B cell (primary cell): ENCODE data around the gene CNOT4. TPM values are rescaled to one million over a fixed set of nuclear protein-coding genes. Genes with fewer than 3 reads are reported as not detected.

Source experiments
- ATAC-seq: fragments of 200-7000 bp; cut with Tn5 transposase; one replicate; pipeline ENCODE4 v1.10.0; 2021; ENCODE audit warnings: low read depth, mild to moderate bottlenecking, moderate number of reproducible peaks, moderate library complexity
- CTCF ChIA-PET: fragments of 350-600 bp; sonication (Branson Sonifier 250); formaldehyde crosslinking; loops from one replicate; lab custom pipeline; 2021; ENCODE audit warnings: antibody characterized with exemption, inconsistent platforms; lab: Charles Lee
- POLR2A ChIA-PET: fragments of 350-600 bp; sonication (Branson Sonifier 250); formaldehyde crosslinking; loops from one replicate; lab custom pipeline; 2021; ENCODE audit warnings: antibody characterized with exemption; lab: Charles Lee
- DNase-seq: peaks from one replicate; pipeline ENCODE4 v3.0.0; 2013
- H2AFZ ChIP-seq: 2 replicates; pipeline ENCODE4 v1.6.1; 2012; ENCODE audit warnings: mild to moderate bottlenecking, low read depth, low read length; ENCODE audit not compliant: insufficient read depth, poor library complexity, severe bottlenecking
- H3K27ac ChIP-seq, 2 donors: 1 replicate in 1 of 2; 2 replicates in 1 of 2; pipeline ENCODE4 v1.5.1; 2012 to 2013; ENCODE audit warnings: low read length in 2 of 2, mild to moderate bottlenecking in 2 of 2, moderate library complexity in 1 of 2
- H3K27me3 ChIP-seq, 4 experiments: fragments of 200-600 bp in 1 of 4; sonication (generic) in 1 of 4; replicated peaks in 1 of 4; 1 replicate in 2 of 4; 2 replicates in 2 of 4; pipeline versions ENCODE4 v1.6.1 to v1.7.0; 2013 to 2016; ENCODE audit warnings: low read length in 3 of 4, mild to moderate bottlenecking in 2 of 4, mixed read lengths in 1 of 4, moderate library complexity in 1 of 4; ENCODE audit not compliant: insufficient read depth in 4 of 4, control insufficient read depth in 3 of 4; ENCODE audit errors: control extremely low read depth in 1 of 4
- H3K36me3 ChIP-seq, 2 experiments: replicated peaks in 1 of 2; 1 replicate in 1 of 2; 2 replicates in 1 of 2; pipeline versions ENCODE4 v1.6.1 to v1.7.1; 2013; ENCODE audit warnings: low read length in 1 of 2; ENCODE audit not compliant: insufficient read depth in 2 of 2, control insufficient read depth in 1 of 2; ENCODE audit errors: control extremely low read depth in 1 of 2, extremely low read depth in 1 of 2
- H3K4me1 ChIP-seq, 2 donors: fragments of 200-600 bp in 1 of 2; sonication (generic) in 1 of 2; 1 replicate in 1 of 2; 2 replicates in 1 of 2; pipeline versions ENCODE4 v1.5.1 to v1.6.1; 2013 to 2017; ENCODE audit warnings: low read length in 2 of 2; ENCODE audit not compliant: control insufficient read depth in 2 of 2, insufficient read depth in 2 of 2
- H3K4me2 ChIP-seq: replicated peaks from 2 replicates; pipeline ENCODE3; 2012; ENCODE audit warnings: mild to moderate bottlenecking, low read depth, low read length; ENCODE audit not compliant: poor library complexity, severe bottlenecking
- H3K4me3 ChIP-seq, 5 experiments: fragments of 200-600 bp in 1 of 5; sonication (generic) in 1 of 5; 1 replicate in 3 of 5; 2 replicates in 2 of 5; pipeline versions ENCODE4 v1.5.1 to v1.7.0; 2011 to 2016; ENCODE audit warnings: low read length in 4 of 5, mild to moderate bottlenecking in 4 of 5, low read depth in 2 of 5, control low read depth in 1 of 5, moderate library complexity in 1 of 5; ENCODE audit not compliant: insufficient read depth in 1 of 5; ENCODE audit errors: control extremely low read depth in 1 of 5, extremely low read depth in 1 of 5
- H3K79me2 ChIP-seq: fragments of 200-600 bp; sonication (generic); one replicate; pipeline ENCODE4 v1.6.0; 2016; ENCODE audit warnings: low read length; ENCODE audit not compliant: control insufficient read depth, insufficient read depth
- H3K9ac ChIP-seq: fragments of 200-600 bp; sonication (generic); 2 replicates; pipeline ENCODE4 v1.6.1; 2017; ENCODE audit warnings: mild to moderate bottlenecking, low read length, moderate library complexity
- H3K9me3 ChIP-seq, 3 donors: one replicate each; pipeline versions ENCODE4 v1.6.1 to v1.7.1; 2013; ENCODE audit warnings: low read length in 2 of 3; ENCODE audit not compliant: control insufficient read depth in 2 of 3, insufficient read depth in 1 of 3; ENCODE audit errors: control extremely low read depth in 1 of 3
- H4K20me1 ChIP-seq: 2 replicates; pipeline ENCODE4 v1.6.0; 2012; ENCODE audit warnings: mild to moderate bottlenecking, low read length; ENCODE audit not compliant: insufficient read depth, control insufficient read depth, poor library complexity, severe bottlenecking
- H3K27ac Mint-ChIP-seq: one replicate; pipeline ENCODE4 v1.8.0; 2021; ENCODE audit warnings: mixed read lengths
- H3K27me3 Mint-ChIP-seq: one replicate; pipeline ENCODE4 v1.8.0; 2021; ENCODE audit warnings: mixed read lengths
- H3K4me1 Mint-ChIP-seq: one replicate; pipeline ENCODE4 v1.8.0; 2021; ENCODE audit warnings: mixed read lengths
- H3K4me3 Mint-ChIP-seq: one replicate; pipeline ENCODE4 v1.8.0; 2021; ENCODE audit warnings: mixed read lengths
- H3K9me3 Mint-ChIP-seq: one replicate; pipeline ENCODE4 v1.8.0; 2022; ENCODE audit warnings: mixed read lengths; ENCODE audit not compliant: insufficient read depth
- CTCF ChIP-seq: fragments of 200-600 bp; IDR thresholded peaks from one replicate; pipeline ENCODE4 v1.8.0; 2022; ENCODE audit warnings: antibody characterized with exemption, mild to moderate bottlenecking
- EZH2 ChIP-seq: IDR thresholded peaks from 2 replicates; pipeline ENCODE4 v1.6.1; 2012; ENCODE audit warnings: borderline replicate concordance, low read depth, mild to moderate bottlenecking, moderate library complexity, low read length; ENCODE audit not compliant: insufficient read depth, poor library complexity, severe bottlenecking
- WGBS: methylation state at CpG from one replicate; pipeline ENCODE4 v1.1.5; 2013; ENCODE audit warnings: missing lambda C conversion rate; ENCODE audit not compliant: insufficient coverage; 5-methylcytosine and 5-hydroxymethylcytosine counted together
- intact Hi-C: fragments of 100-400 bp; cut with micrococcal nuclease; formaldehyde crosslinking; loops from one replicate; pipeline ENCODE4 v1.10.0; 2022
- polyA plus RNA-seq: library from polyadenylated mRNA; depleted of rRNA; stranded (reverse); fragments of >200 nt; gene quantifications from 2 replicates; pipeline ENCODE4 v1.2.3, GENCODE V29; 2012
- total RNA-seq, 2 donors: library from RNA; stranded (reverse); fragments of 120-200 nt in 1 of 2; gene quantifications; 1 replicate in 1 of 2; 2 replicates in 1 of 2; pipeline versions ENCODE4 v1.2.3 to v1.2.4, GENCODE V29; 2013 to 2022

The CNOT4 gene
- total and polyA plus RNA-seq, 2 donors (not counting 1 experiment from before 2014, with no cell fraction given): 9.8 to 52.1 TPM

GRCh38 chr7:135375908-135376699 lies 133.8 kb downstream of the CNOT4 start:
- CTCF ChIA-PET: no interaction called here
- Histone ChIP-seq H3K4me1 (no peaks in the 10 kb centered on the region), H3K4me2 (no peak overlapping the region), H4K20me1 (no peaks in the 10 kb centered on the region), H3K9ac (no peak overlapping the region), H3K27me3 (no peaks in the 10 kb centered on the region), H3K36me3 (no peaks in the 10 kb centered on the region), H3K79me2 (no peaks in the 10 kb centered on the region), H3K4me3 (no peak overlapping the region), H3K9me3 (no peaks in the 10 kb centered on the region), H2AFZ (no peak overlapping the region), H3K27ac (no peak overlapping the region)
- DNase-seq (no peak), ATAC-seq (no peak)
- H3K9me3 Mint-ChIP-seq: no peaks in the 10 kb centered on the region
- POLR2A ChIA-PET: no interaction called here
- TF ChIP-seq CTCF (no peak), EZH2 (no peak)
- H3K4me3 Mint-ChIP-seq: no peak overlapping the region
- 97% methylated on average over 3 of the region's 5 CpGs for WGBS
- intact Hi-C loops: no loop called here
- H3K27ac Mint-ChIP-seq: no peak overlapping the region
- peaks cover 2% of the 10 kb centered on the region for H3K4me1 Mint-ChIP-seq
- no peaks in the 10 kb centered on the region for H3K27me3 Mint-ChIP-seq

GRCh38 chr7:135374736-135375135 lies 135.2 kb downstream of the CNOT4 start:
- Histone ChIP-seq H3K79me2 (no peaks in the 10 kb centered on the region), H3K9me3 (no peaks in the 10 kb centered on the region), H3K9ac (no peak overlapping the region), H3K4me3 (no peak overlapping the region), H3K36me3 (peaks cover 3 to 5% of the 10 kb centered on the region in 2 experiments), H2AFZ (no peak overlapping the region), H3K4me1 (no peaks in the 10 kb centered on the region), H4K20me1 (no peaks in the 10 kb centered on the region), H3K27me3 (no peaks in the 10 kb centered on the region), H3K27ac (no peak overlapping the region), H3K4me2 (no peak overlapping the region)
- ATAC-seq: no peak
- TF ChIP-seq EZH2 (no peak), CTCF (no peak)
- POLR2A ChIA-PET: no interaction called here
- Mint-ChIP-seq H3K4me1 (peaks cover 2% of the 10 kb centered on the region), H3K9me3 (no peaks in the 10 kb centered on the region), H3K4me3 (no peak overlapping the region), H3K27ac (no peak overlapping the region), H3K27me3 (no peaks in the 10 kb centered on the region)
- intact Hi-C loops: no loop called here
- CTCF ChIA-PET: no interaction called here
- no peak for DNase-seq
- no CpG with 5 or more reads among the region's 3 CpGs for WGBS
